ENCODE measurements around the gene TMEM190.

DNA sequence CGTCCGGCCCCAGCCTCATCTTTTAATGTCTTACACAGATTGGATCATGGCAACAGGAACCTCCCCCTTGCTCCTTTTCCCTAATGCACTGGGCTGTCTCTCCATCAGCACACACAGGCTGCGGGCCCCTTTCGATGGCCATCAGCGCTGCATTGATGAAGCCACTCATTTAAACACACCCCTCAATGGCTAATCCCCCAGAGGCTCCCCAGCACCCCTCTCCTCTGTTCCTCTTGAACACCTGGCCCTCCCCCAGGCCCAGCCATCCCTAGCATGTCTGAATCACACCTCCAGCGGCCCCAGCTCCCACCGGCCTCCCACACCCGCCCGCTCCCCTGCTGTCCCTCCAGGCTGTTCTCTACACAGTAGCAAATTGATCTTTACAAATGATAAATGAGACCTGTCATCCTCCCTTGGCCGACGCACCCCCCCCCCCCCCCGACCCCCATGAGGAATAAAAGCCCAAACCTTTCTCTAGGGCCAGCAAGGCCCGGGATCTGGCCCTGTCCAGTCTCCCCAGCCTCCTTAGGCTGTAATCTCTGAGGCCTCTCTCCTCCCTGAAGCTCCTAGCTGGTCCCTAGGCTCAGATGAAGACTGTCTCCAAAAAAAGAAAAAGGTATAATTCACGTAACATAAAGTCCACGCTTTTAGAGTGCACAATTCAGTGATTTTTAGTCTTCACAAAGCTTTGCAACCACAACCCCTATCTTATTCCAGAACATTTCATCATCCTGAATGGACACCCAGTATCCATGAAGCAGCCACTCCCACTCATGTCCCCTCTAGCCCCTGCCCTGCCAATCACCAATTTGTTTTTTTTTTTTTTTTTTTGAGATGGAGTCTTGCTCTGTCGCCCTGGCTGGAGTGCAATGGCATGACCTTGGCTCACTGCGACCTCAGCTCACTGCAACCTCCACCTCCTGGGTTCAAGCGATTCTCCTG lies 16.5 kb downstream of the TMEM190 start:
- TF ChIP-seq, protein P1, sequence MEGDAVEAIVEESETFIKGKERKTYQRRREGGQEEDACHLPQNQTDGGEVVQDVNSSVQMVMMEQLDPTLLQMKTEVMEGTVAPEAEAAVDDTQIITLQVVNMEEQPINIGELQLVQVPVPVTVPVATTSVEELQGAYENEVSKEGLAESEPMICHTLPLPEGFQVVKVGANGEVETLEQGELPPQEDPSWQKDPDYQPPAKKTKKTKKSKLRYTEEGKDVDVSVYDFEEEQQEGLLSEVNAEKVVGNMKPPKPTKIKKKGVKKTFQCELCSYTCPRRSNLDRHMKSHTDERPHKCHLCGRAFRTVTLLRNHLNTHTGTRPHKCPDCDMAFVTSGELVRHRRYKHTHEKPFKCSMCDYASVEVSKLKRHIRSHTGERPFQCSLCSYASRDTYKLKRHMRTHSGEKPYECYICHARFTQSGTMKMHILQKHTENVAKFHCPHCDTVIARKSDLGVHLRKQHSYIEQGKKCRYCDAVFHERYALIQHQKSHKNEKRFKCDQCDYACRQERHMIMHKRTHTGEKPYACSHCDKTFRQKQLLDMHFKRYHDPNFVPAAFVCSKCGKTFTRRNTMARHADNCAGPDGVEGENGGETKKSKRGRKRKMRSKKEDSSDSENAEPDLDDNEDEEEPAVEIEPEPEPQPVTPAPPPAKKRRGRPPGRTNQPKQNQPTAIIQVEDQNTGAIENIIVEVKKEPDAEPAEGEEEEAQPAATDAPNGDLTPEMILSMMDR (IDR thresholded peaks at IDR 0.05 in 2 of 3, conservative IDR thresholded peaks at IDR 0.05 in 1 of 3; ENCODE audit: borderline replicate concordance in 1 of 3, insufficient read depth in 1 of 3, low read depth in 2 of 3, low read length in 2 of 3), result no peak
- TF ChIP-seq POLR2AphosphoS5 (IDR thresholded peaks at IDR 0.05; ENCODE audit: low read depth, low read length) (no peak), POLR2A (IDR thresholded peaks at IDR 0.05; ENCODE audit: borderline replicate concordance, extremely low read depth, insufficient read depth, insufficient read length) (no peak), JUND (IDR thresholded peaks at IDR 0.05) (no peak)
